C4-2B (cell line): ENCODE results near the gene MKI67.
A peak's percentile ranks its signal among the peaks of the same experiment; 100 is the strongest.

Experiments
- H3K27ac ChIP-seq: fragments of 450-650 bp; 2 replicates; pipeline ENCODE4 v1.5.1; 2017
- CTCF ChIP-seq: fragments of 450-650 bp; conservative IDR thresholded peaks from 2 replicates; pipeline ENCODE4 v1.5.1; 2017; ENCODE audit warnings: mild to moderate bottlenecking
- ZFX ChIP-seq: fragments of 450-650 bp; IDR thresholded peaks from 2 replicates; pipeline ENCODE4 v1.6.1; 2017

The MKI67 gene

GRCh38 chr10:128078136-128078969 lies 47.9 kb downstream of the MKI67 start:
- TF ChIP-seq CTCF (peak; percentile 91), ZFX (no peak)

GRCh38 chr10:128077155-128077875 lies 48.9 kb downstream of the MKI67 start:
- TF ChIP-seq ZFX, result no peak
- no peak for TF ChIP-seq CTCF
- H3K27ac ChIP-seq, result no peak overlapping the region

More at GRCh38 chr10:128078136-128078969, 47.9 kb downstream of the MKI67 start:
- H3K27ac ChIP-seq, result no peak overlapping the region

GRCh38 chr10:128074589-128074988 lies 51.6 kb downstream of the MKI67 start:
- H3K27ac ChIP-seq, result no peak overlapping the region
- TF ChIP-seq ZFX (no peak), CTCF (no peak)

- no peak for TF ChIP-seq ZFX
- TF ChIP-seq CTCF, result no peak
- no peak overlapping the region for H3K27ac ChIP-seq
Measured at GRCh38 chr10:128073890-128074289, 52.3 kb downstream of the MKI67 start.

GRCh38 chr10:128072941-128073645 lies 53.1 kb downstream of the MKI67 start:
- TF ChIP-seq CTCF (no peak), ZFX (no peak)

GRCh38 chr10:128072046-128072445 lies 54.2 kb downstream of the MKI67 start:
- no peak overlapping the region for H3K27ac ChIP-seq
- TF ChIP-seq ZFX, result no peak
- no peak for TF ChIP-seq CTCF

More at GRCh38 chr10:128072941-128073645, 53.1 kb downstream of the MKI67 start:
- no peak overlapping the region for H3K27ac ChIP-seq
